ENCODE data around the gene GALNT17.

- TF ChIP-seq CTCF (IDR thresholded peaks at IDR 0.05), result no peak
- TF ChIP-seq POLR2AphosphoS5 (IDR thresholded peaks at IDR 0.05), result no peak
- no peak for TF ChIP-seq POLR2A (IDR thresholded peaks at IDR 0.05)
Observed at GRCh38 chr7:71518880-71519279, 386.9 kb downstream of the GALNT17 start.

All from breast epithelium (tissue), 3 donors.